ENCODE results near the gene MLXIP.

The MLXIP gene

GRCh38 chr12:122064025-122064777 is 14.4 kb upstream of the MLXIP start:
- Histone ChIP-seq H3K27ac (ENCODE audit: low read depth, low read length, severe bottlenecking) (peak overlapping the region; percentile 94), H3K9me3 (ENCODE audit: control insufficient read depth, low read length) (no peaks in the 10 kb centered on the region), H3K36me3 (ENCODE audit: control insufficient read depth, insufficient read depth, low read length) (peaks cover 19% of the 10 kb centered on the region), H3K4me1 (ENCODE audit: control insufficient read depth, insufficient read depth, low read length, poor library complexity, severe bottlenecking) (peaks cover 36% of the 10 kb centered on the region), H3K4me3 (ENCODE audit: extremely low read depth, insufficient read depth, low read length, poor library complexity, severe bottlenecking) (peak overlapping the region; percentile 16)
- WGBS, 2 experiments (ENCODE audit: insufficient coverage in 2 of 2), result 63 to 66% methylated on average over 9 to 12 of the region's 14 CpGs

DNA sequence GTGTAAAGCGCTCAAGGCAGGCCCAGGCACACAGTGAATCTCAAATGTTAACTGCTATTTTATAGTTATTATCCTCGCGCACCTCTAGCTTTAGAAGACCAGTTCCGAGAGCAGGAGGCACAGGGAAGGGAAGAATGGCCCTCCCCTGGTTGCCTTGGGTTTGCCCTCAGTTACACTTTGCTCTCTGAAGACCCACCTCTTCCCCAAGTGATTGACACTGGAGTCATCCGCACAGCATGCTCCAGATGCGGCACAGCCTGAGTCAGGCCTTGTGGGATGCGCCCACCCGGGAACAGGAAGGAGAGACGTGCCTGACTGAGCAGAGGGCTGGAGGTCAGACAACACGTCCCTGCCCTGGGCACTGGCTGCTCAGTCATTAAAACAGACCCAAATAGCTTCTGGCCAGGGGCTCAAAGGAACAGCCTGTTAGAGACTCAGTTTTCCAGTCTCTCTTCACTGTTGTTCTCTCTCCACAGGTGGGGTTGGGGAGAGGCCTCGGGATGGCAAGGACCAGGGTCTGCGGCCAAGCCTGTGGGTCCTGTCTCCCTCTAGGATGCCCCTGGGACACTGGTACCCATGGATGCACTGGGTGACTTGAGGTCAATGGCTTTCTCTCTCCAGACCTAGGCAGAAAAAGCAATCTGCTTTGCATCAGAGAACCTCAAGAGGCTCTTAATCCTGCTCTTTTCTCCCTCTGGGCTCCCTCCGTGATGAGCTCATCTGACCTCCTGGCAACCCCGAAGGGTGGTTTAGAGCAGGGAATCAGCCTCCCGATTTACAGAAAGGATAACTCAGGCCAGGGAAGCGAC is 13.6 kb upstream of the MLXIP start:
- peak overlapping the region; percentile 94 for H3K27ac ChIP-seq (ENCODE audit: low read depth, low read length, severe bottlenecking)
- H3K4me3 ChIP-seq (ENCODE audit: extremely low read depth, insufficient read depth, low read length, poor library complexity, severe bottlenecking), result peak overlapping the region; percentile 16
- WGBS, 2 experiments (ENCODE audit: insufficient coverage in 2 of 2), result 65 to 66% methylated on average over 13 of the region's 16 CpGs

GRCh38 chr12:122067548-122067947 is 11.0 kb upstream of the MLXIP start:
- Histone ChIP-seq H3K36me3 (ENCODE audit: control insufficient read depth, insufficient read depth, low read length) (peaks cover 5% of the 10 kb centered on the region), H3K27ac (ENCODE audit: low read depth, low read length, severe bottlenecking) (no peak overlapping the region), H3K4me3 (ENCODE audit: extremely low read depth, insufficient read depth, low read length, poor library complexity, severe bottlenecking) (no peak overlapping the region), H3K9me3 (ENCODE audit: control insufficient read depth, low read length) (no peaks in the 10 kb centered on the region), H3K4me1 (ENCODE audit: control insufficient read depth, insufficient read depth, low read length, poor library complexity, severe bottlenecking) (peaks cover 34% of the 10 kb centered on the region)
- WGBS, 2 experiments (ENCODE audit: insufficient coverage in 2 of 2), result 94 to 98% methylated on average over 2 to 4 of the region's 5 CpGs

More for the DNA sequence above, 13.6 kb upstream of the MLXIP start:
- Histone ChIP-seq H3K9me3 (ENCODE audit: control insufficient read depth, low read length) (no peaks in the 10 kb centered on the region), H3K4me1 (ENCODE audit: control insufficient read depth, insufficient read depth, low read length, poor library complexity, severe bottlenecking) (peaks cover 32% of the 10 kb centered on the region), H3K36me3 (ENCODE audit: control insufficient read depth, insufficient read depth, low read length) (peaks cover 14% of the 10 kb centered on the region)

- Histone ChIP-seq H3K4me1 (ENCODE audit: control insufficient read depth, insufficient read depth, low read length, poor library complexity, severe bottlenecking) (peaks cover 32% of the 10 kb centered on the region), H3K27ac (ENCODE audit: low read depth, low read length, severe bottlenecking) (no peak overlapping the region), H3K4me3 (ENCODE audit: extremely low read depth, insufficient read depth, low read length, poor library complexity, severe bottlenecking) (no peak overlapping the region), H3K36me3 (ENCODE audit: control insufficient read depth, insufficient read depth, low read length) (peaks cover 5% of the 10 kb centered on the region), H3K9me3 (ENCODE audit: control insufficient read depth, low read length) (no peaks in the 10 kb centered on the region)
- WGBS, 2 experiments (ENCODE audit: insufficient coverage in 2 of 2), result 91 to 92% methylated on average over 12 to 13 of the region's 13 CpGs
These were observed 10.6 kb upstream of the MLXIP start for GRCh38 chr12:122067966-122068365.

- Histone ChIP-seq H3K4me1 (ENCODE audit: control insufficient read depth, insufficient read depth, low read length, poor library complexity, severe bottlenecking) (peaks cover 11% of the 10 kb centered on the region), H3K27ac (ENCODE audit: low read depth, low read length, severe bottlenecking) (peak overlapping the region; percentile 78), H3K36me3 (ENCODE audit: control insufficient read depth, insufficient read depth, low read length) (peaks cover 5% of the 10 kb centered on the region), H3K4me3 (ENCODE audit: extremely low read depth, insufficient read depth, low read length, poor library complexity, severe bottlenecking) (no peak overlapping the region), H3K9me3 (ENCODE audit: control insufficient read depth, low read length) (no peaks in the 10 kb centered on the region)
- WGBS, 2 experiments (ENCODE audit: insufficient coverage in 2 of 2), result 65 to 72% methylated on average over 5 to 7 of the region's 11 CpGs
These were observed 6.3 kb upstream of the MLXIP start for GRCh38 chr12:122072031-122072970.

GRCh38 chr12:122073815-122074214 is 4.7 kb upstream of the MLXIP start:
- Histone ChIP-seq H3K36me3 (ENCODE audit: control insufficient read depth, insufficient read depth, low read length) (peaks cover 5% of the 10 kb centered on the region), H3K27ac (ENCODE audit: low read depth, low read length, severe bottlenecking) (no peak overlapping the region), H3K9me3 (ENCODE audit: control insufficient read depth, low read length) (no peaks in the 10 kb centered on the region), H3K4me1 (ENCODE audit: control insufficient read depth, insufficient read depth, low read length, poor library complexity, severe bottlenecking) (peaks cover 11% of the 10 kb centered on the region), H3K4me3 (ENCODE audit: extremely low read depth, insufficient read depth, low read length, poor library complexity, severe bottlenecking) (no peak overlapping the region)
- WGBS, 2 experiments (ENCODE audit: insufficient coverage in 2 of 2), result 100% methylated on average over 1 of the region's 1 CpG; no CpG with 5 or more reads in 1 of the 2 experiments

DNA sequence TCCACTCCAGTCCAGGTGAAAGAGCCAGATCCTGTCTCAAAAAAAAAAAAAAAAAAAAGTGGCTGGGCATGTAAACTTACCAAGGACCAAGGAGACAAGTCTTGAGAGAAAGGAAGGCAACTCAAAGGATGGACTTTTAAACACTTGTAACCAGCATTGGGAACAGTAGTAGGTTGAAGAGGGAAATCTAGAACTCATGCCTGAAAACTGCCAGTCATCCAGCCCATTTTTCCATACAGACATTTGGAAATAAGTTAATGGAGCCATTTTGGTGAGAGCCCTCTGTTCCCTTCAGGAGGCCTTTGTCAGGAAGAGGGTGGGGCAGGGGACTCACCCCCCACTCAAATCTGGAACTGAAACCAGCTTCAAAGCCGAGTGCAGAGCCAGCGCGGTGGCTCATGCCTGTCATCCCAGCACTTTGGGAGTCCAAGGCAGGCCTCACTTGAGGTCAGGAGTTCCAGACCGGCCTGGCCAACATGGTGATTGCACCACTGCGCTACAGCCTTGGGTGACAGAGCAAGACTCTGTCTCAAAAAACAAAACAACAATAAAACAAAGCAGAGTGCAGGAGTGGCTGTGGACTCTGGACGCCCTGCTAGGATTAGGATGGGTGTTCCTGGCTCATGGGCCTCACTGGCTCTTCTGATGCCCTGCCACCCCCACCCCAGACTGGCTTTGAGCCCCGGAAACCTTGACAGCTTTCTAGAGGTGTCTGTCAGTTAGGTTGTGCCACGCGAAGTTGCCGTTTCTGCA is 1.6 kb upstream of the MLXIP start:
- no peaks in the 10 kb centered on the region for H3K9me3 ChIP-seq (ENCODE audit: control insufficient read depth, low read length)
- H3K4me3 ChIP-seq (ENCODE audit: extremely low read depth, insufficient read depth, low read length, poor library complexity, severe bottlenecking), result no peak overlapping the region
- 93 to 96% methylated on average over 9 to 10 of the region's 10 CpGs for WGBS, 2 experiments (ENCODE audit: insufficient coverage in 2 of 2)
- no peak overlapping the region for H3K27ac ChIP-seq (ENCODE audit: low read depth, low read length, severe bottlenecking)
- no peaks in the 10 kb centered on the region for H3K36me3 ChIP-seq (ENCODE audit: control insufficient read depth, insufficient read depth, low read length)
- peaks cover 22% of the 10 kb centered on the region for H3K4me1 ChIP-seq (ENCODE audit: control insufficient read depth, insufficient read depth, low read length, poor library complexity, severe bottlenecking)

- Histone ChIP-seq H3K4me3 (ENCODE audit: extremely low read depth, insufficient read depth, low read length, poor library complexity, severe bottlenecking) (peak overlapping the region; percentile 60), H3K9me3 (ENCODE audit: control insufficient read depth, low read length) (no peaks in the 10 kb centered on the region), H3K36me3 (ENCODE audit: control insufficient read depth, insufficient read depth, low read length) (peaks cover 16% of the 10 kb centered on the region), H3K4me1 (ENCODE audit: control insufficient read depth, insufficient read depth, low read length, poor library complexity, severe bottlenecking) (peaks cover 22% of the 10 kb centered on the region), H3K27ac (ENCODE audit: low read depth, low read length, severe bottlenecking) (no peak overlapping the region)
- WGBS, 2 experiments (ENCODE audit: insufficient coverage in 2 of 2), result 3% methylated on average over 35 to 36 of the region's 38 CpGs
These were observed 526 bp downstream of the MLXIP start for GRCh38 chr12:122079033-122079531.

GRCh38 chr12:122079532-122080081 is 1.1 kb downstream of the MLXIP start:
- peaks cover 20% of the 10 kb centered on the region for H3K36me3 ChIP-seq (ENCODE audit: control insufficient read depth, insufficient read depth, low read length)
- H3K9me3 ChIP-seq (ENCODE audit: control insufficient read depth, low read length), result no peaks in the 10 kb centered on the region
- H3K4me1 ChIP-seq (ENCODE audit: control insufficient read depth, insufficient read depth, low read length, poor library complexity, severe bottlenecking), result peaks cover 22% of the 10 kb centered on the region
- H3K27ac ChIP-seq (ENCODE audit: low read depth, low read length, severe bottlenecking), result no peak overlapping the region
- 0 to 8% methylated on average over 3 to 9 of the region's 13 CpGs for WGBS, 2 experiments (ENCODE audit: insufficient coverage in 2 of 2)
- H3K4me3 ChIP-seq (ENCODE audit: extremely low read depth, insufficient read depth, low read length, poor library complexity, severe bottlenecking), result peak overlapping the region; percentile 60

Measured in mesodermal cell (in vitro differentiated cells).